HG03108 (cell line): ENCODE data around the gene NANOG.
"Not testable (repeated sequence)": the region's sequence is repeated elsewhere in the genome, so short reads cannot be mapped to it uniquely, and the experiment has no call there.

Experiments used
- ATAC-seq: cut with Tn5 transposase; IDR thresholded peaks from one replicate; pipeline ENCODE4 v1.9.1; 2021; ENCODE audit warnings: moderate library complexity; ENCODE audit not compliant: unreplicated experiment

Gene NANOG

DNA sequence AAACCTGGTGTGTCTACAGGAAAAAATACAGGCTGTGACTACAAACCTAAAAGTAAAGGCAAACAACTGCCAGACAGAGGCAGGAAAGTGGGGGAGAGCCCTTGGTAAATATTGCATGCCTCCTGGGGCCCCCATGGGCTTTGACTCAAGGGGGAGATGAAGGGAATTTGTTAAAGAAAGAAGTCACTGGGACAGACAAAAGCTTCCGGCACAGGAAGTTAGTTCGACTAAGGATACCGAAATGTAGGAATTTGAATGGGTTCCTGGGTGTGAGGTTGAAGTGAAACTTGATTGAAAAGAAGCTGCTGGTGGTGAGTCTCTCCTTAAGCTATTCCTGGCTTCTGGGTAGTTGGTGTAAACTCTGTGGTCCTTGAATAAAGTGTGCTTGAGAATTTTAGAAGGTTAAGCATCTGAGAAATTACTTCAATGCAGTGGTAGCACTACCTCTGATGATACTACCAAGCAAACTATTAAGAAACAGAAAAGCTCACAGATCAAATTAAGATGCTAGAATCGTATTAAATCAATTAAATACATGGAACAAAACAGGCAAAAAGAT lies 9.6 kb downstream of the NANOG start:
- not testable (repeated sequence) for ATAC-seq

DNA sequence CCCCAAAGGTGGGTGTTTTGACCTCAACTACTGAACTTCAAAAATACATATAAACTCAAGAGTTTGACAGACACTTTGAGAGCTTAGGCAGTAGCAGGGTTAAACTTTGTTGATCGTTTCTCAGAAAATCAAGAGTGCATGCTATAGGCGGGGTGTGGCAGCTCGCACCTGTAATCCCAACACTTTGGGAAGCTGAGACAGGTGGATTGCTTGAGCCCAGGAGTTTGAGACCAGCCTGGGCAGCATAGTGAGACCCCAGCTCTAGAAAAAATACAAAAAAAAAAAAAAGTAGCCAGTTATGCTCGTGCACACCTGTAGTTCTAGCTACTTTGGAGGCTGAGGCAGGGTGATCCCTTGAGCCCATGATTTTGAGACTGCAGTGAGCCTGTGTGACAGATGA lies 12.3 kb downstream of the NANOG start:
- ATAC-seq, result no peak

DNA sequence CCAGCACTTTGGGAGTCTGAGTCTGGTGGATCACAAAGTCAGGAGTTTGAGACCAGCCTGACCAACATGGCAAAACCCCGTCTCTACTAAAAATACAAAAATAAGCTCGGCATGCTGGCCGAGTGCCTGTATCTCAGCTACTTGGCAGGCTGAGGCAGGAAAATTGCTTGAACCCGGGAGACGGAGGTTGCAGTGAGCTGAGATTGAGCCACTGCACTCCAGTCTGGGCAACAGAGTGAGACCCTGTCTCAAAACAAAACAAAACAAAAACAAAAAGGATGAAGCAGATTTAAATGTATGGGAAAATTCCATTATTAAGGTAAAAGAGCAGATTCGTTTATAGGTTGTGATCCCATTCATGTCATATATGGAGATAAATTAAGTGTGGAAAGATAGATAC lies 17.1 kb downstream of the NANOG start:
- not testable (repeated sequence) for ATAC-seq

DNA sequence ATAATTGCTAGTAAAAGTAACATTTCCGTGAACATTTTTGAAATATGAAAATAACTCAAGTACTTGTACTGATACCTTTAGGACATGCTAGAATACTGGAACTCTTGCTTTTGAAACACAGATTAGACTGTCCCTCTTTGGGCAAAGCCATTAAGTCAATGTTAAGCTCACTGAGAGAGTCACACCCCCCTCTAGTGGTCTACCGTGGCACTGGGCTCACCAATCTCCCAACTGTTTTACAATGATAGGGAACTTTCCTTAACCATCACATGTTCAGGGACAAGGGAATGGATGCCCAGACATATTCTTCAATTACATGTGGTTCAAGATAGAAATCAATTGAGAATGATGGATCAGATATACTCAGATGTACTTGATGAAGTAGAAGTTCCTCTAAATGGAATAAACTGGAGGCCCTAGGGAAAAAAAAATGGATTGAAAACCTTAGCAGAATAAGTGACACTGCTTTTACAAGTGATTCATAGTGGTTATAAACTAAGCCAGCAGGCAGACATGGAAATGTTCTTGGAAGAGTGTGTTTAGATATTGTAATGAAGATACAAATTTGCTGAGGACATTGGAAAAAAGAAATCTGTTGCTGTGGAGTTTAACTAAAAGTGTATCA lies 17.8 kb downstream of the NANOG start:
- ATAC-seq, result no peak

DNA sequence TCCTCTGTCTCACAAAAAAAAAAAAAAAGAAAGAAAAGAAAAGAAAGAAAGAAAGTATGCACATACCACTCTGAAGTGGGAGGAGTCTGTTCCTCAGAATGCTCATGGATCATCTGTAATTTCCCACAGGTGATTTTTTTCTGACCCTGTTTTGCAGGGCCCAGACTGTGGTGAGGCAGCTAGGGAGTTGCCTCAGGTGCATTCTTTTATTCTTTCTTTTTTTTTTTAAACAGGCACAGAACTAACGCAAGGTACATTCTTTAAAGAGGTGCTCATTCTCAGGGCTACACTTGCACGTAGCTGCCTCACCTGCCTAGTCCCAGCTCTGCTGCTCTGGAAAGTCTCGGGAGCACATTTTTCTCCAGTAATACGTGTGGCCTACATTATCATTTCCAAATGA lies 36.6 kb downstream of the NANOG start:
- ATAC-seq, result not testable (repeated sequence)

DNA sequence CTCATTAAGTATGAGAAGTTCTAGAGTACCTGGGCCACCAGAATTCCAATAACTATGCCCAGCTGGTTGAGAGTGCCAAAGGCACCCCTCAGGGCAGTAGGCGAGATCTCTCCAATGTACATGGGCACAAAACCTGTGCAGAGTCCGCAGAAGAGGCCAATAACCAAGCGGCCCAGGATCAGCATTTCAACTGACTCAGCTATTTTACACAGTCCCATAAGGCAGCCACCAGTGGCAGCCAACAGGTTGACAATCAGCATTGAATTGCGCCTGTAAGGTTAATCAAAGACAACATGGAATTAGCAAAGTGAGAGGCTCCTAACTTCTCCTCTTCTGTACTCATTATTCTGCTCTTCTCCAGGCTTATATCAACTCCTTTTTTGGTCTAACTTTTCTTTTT lies 40.5 kb downstream of the NANOG start:
- ATAC-seq, result not testable (repeated sequence)

DNA sequence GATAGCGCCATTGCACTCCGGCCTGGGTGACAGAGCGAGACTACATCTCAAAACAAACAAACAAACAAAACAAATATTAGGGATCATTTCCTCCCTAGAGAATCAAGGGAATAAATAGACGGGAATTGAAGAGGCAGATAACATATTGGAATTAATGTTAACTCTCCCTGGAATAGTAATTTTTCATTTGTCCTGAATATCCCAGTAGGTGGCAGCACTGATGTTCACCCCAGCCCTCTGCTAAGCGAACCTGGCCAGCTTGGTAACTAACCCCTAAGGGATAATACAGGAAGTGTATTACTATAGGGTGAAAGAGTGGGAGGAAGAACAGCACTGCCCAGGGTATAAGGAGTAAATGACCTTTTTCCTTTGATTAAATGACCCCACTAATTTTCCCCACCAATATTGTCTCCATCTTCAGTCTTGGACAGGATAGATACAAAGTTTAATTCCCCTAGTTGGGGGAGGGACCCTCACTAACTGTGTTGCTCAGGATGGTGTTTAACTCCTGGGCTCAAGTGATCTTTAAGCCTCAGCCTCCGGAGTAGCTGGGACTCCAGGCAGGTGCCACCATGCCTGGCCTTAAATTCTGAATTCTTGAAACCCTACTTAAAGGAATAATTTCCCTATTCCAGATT lies 43.0 kb downstream of the NANOG start:
- no peak for ATAC-seq

DNA sequence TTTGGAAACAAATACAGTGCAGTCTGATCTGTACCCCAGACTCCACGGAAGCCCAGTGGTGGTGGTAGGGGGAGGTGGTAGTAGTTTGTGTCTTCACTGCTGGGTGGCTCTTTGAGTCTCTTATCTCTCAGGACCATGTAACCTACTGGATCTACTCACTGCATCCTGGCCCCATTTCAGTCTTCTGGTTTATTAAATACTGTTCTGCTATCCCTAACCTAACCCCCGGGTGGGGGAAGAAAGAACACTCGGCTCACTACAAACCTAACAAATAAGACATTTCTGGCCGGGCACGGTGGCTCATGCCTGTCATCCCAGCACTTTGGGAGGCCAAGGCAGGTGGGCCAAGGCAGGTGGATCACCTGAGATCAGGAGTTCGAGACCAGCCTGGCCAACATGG lies 44.0 kb downstream of the NANOG start:
- ATAC-seq, result not testable (repeated sequence)

DNA sequence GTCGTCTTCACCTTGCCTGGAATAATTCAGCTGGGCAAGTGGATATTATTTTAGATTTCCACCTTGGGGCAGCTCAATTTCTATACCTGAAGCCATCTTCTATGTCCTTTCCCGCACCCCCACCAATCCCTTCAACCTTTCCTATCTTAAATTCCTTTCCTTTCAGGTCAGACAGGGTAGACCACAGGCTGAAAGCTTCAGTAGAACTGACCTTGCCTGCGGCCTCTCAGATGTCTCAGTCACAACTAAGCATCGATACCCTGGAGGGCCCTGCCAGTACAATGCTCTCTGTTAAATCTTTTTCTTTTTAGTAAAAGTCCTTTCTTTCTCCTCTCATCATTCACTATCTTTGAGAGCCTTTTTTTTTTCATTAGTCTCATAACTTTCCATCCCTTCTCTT lies 44.6 kb downstream of the NANOG start:
- ATAC-seq, result no peak

DNA sequence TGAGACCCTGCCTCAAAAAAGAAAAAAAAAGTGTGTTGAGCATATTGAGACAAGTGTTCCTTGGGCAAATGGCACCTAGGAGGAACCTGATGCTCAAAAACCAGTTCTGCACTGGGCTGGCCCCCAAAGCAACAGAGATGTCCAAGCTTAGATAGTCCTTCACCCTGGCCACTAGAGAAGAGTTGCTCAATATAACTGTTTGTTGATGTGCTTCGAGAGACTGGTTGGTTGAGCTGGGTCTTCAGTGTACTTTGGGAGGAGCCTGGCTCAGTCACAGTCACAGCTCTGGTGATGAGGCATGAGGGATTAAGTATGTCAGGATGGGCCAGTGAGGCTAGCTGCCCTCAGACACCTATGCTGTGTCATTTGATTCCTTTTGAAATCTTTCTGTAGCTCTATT lies 45.5 kb downstream of the NANOG start:
- no peak for ATAC-seq

DNA sequence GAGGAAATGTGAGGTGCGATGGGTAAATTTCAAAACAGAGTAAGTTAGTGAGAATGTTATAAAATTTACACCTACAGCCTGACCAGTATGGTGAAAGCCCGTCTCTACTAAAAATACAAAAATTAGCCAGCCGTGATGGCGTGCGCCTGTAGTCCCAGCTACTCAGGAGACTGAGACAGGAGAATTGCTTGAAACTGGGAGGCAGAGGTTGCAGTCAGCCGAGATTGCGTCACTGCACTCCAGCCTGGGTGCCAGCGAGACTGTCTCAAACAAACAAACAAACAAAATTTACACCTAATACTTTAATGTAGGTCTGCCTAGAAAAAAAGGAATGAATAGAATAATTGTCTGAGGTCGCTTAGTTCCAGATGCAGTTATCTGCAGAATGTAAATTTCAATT lies 45.9 kb downstream of the NANOG start:
- ATAC-seq, result no peak

DNA sequence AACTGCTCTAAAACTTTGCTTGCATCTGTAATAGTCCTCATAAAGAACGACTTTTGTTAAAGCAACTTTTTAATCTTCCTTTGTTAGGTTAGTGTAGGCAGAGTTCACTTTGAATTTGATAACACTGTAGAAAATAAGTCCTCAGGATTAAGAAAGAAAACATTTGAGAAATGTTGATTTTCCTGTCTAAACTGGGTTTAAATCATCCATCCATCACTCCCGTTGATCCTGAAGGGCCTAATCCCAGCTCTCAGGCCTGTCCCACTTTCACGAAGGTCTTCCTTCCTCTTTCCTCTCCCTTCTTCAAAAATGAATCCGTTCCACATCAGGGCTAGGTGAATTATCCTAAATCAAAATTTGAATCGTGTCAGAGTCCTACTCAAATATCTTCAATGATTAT lies 46.6 kb downstream of the NANOG start:
- ATAC-seq, result no peak

DNA sequence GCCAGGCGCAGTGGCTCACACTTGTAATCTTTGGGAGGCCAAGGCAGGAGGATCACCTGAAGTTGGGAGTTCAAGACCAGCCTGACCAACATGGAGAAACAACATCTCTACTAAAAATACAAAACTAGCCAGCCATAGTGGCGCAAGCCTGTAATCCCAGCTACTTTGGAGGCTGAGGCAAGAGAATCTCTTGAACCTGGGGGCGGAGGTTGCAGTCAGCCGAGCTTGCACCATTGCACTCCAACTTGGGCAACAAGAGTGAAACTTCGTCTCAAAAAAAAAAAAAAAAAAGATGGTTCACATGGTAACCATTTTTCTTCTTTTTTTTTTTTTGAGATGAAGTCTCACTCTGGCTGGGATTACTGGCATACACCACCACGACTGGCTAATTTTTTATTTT lies 48.2 kb downstream of the NANOG start:
- no peak for ATAC-seq

DNA sequence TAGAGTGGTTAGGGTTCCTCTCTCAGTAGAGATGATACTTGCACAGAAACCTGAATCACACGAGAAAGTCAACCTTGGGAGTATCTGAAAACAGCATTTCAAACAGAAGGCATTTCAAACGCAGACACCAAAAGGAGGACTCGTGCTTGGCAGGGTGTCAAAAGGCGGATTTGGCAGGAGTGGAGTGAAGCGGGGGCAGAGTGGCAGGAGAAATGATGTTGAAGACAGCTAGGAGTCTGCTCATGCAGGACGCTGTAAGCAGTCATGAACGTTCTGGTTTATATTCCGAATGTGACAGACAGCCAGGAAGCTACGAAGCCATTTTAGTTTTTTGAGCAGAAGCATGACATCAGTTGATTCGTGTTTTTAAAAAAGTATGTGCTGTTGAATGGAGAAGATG lies 50.0 kb downstream of the NANOG start:
- not testable (repeated sequence) for ATAC-seq

DNA sequence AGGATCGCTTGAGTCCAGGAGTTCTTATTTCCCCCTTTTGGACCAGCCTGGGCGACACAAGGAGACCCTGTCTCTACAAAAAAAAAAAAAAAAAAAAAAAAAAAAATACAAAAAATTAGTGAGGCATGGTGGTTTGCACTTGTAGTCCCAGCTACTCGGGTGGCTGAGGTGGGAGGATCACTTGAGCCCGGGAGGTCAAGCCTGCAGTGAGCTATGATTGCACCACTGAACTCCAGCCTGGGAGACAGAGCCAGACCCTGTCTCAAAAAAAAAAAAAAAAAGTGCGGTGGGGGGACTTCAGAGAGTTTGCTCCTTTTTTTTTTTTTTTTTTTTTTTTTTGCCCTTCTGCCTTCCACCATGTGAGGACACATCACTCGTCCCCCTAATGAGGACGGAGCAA lies 50.6 kb downstream of the NANOG start:
- ATAC-seq, result not testable (repeated sequence)

DNA sequence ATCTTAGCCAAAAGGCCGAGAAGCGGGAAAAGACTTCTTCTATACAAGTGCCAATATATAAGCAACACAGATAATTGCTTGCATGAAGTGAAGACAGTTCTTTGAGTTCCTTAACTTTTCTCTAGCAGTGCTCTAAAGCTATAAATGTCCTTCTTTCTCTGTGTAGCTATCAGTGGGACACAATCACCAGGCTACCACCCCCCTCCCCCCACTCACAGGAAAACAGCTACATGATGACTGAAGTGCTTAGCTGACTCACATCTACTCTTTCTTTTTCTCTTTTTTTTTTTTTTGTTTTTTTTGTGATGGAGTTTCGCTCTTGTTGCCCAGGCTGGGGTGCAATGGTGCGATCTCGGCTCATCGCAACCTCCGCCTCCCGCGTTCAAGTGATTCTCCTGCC lies 53.2 kb downstream of the NANOG start:
- ATAC-seq, result not testable (repeated sequence)

DNA sequence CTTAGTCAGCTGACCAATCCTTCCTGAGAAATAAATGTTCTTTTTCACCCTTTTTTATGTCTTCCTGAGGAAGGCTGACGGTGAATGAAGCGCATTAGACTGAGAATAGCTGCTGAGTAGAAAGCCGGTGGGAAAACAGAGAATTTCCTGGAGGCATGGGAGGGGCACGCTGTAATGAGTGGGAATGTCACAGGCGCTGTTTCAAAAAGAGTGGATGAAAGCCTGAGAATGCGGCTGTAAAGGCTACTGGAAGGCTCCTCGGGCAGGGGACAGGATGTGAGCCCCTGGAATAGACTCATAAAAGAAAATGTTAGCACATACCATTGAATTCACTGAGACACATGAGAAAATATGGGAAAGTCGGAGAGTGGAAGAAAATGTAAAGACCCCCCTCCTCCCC lies 53.9 kb downstream of the NANOG start:
- not testable (repeated sequence) for ATAC-seq

DNA sequence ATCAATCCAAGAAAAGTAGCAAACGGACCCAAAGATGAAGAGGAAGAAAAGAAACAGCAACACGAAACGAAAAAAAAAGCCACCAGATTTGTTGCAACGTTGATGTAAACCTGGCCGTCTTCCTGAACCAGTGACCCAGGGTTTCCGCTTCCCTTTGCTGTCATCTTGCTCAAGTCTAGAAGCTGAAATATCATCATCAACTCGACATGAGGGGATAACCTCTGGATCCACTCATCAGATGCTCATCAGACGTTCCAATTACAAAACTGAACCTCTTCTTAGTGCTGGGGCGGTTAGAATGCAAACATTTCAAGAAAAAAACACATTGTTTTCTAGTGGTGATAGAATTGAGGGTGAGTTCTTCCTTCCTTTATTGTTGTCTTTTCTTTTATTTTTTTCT lies 54.4 kb downstream of the NANOG start:
- not testable (repeated sequence) for ATAC-seq

DNA sequence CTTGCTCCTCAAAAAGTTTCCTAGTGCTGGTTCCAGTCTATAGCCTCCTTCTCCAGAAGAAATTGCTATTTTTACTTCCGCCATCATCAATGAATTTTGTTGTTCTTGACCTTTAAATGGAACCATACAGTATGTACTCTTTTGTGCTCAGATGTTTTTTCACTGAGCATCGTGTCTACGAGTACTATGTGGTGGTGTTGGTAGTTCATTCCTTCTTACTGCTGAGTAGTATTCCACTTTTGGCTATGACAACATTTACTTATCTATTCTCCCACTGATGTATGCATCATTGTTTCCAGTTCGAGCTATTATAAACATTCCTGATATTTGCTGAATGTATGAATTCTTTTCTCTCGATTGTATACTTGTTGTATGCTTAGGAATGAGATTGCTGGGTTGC lies 54.9 kb downstream of the NANOG start:
- no peak for ATAC-seq

DNA sequence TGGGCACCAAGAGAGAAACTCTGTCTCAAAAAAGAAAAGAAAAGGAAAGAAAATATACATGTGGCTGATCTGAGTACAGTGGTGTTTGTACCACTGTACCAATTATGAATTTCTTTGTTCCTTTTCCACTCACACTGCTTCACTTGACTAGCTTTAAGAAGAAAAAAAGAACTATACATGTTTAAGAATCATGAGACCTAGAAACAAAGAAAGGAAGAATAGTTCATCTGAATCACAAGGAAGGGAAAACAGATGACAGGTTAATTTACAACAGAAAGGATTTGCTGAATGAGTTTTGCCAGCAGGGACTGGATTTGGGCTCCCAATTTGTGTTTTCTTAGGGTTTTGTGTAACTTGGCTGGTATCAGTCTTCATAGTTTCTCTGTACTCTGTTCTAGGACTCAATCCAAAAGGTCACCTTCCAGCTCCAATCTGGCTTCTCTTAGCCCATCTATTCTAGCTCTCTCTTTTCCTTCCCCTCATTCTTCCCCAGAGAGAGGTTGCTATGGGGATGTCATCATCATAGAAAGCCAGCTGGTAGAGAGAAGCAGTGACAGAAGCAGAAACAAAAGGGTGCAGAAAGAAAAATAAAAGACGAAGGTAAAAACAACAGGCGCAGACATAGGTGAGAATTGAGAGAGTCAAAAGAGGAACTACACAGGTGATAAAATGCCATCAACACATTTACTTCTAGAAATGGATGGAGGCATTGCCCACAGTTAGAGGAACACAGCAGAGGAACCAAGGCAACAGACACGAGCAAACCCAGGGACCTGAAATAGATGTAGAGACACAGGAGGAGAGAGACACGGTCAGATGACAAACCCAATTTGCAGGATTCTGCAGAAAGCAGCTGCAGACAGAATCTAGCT lies 58.3 kb downstream of the NANOG start:
- ATAC-seq, result not testable (repeated sequence)

DNA sequence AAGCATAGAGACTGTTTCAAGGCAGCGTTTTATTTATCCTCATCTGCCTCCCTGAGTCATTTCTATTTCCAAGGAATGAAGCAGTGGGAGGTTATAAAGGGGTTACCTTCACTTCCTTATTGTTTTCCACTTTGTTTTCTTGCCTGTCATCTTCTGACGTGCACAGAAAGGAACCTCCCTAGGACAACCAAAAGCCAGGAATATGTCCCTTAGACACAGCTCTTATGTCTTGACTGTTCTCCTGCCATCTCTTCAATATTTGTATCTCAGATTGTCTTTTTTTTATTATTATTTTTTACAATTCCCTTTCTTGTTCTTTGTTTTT lies 58.9 kb downstream of the NANOG start:
- not testable (repeated sequence) for ATAC-seq
